GM06990 (cell line): ENCODE results near the gene MOB1B.
A peak's percentile ranks its signal among the peaks of the same experiment; 100 is the strongest.
"Not testable (repeated sequence)": the region's sequence is repeated elsewhere in the genome, so short reads cannot be mapped to it uniquely, and the experiment has no call there.

Experiments
- DNase-seq: peaks from one replicate; pipeline ENCODE4 v3.0.0-alpha.2; 2011; ENCODE audit not compliant: insufficient read length; ENCODE audit errors: extremely low read depth
- H3K27me3 ChIP-seq: replicated peaks from 2 replicates; pipeline ENCODE4 v1.6.0; 2011; ENCODE audit warnings: low read length; ENCODE audit not compliant: control insufficient read depth, insufficient read depth
- H3K36me3 ChIP-seq: 2 replicates; pipeline ENCODE4 v1.5.1; 2011; ENCODE audit warnings: low read length; ENCODE audit not compliant: control insufficient read depth, insufficient read depth
- H3K4me3 ChIP-seq: replicated peaks from 2 replicates; pipeline ENCODE4 v1.5.1; 2011; ENCODE audit warnings: low read depth, mild to moderate bottlenecking, control low read depth, low read length
- TF ChIP-seq, protein P1 (sequence below): IDR thresholded peaks from 2 replicates; pipeline ENCODE4 v1.5.1; 2011; ENCODE audit warnings: low read length, control low read depth, mild to moderate bottlenecking, inconsistent platforms; ENCODE audit not compliant: insufficient read depth, poor library complexity, severe bottlenecking

The MOB1B gene

DNA sequence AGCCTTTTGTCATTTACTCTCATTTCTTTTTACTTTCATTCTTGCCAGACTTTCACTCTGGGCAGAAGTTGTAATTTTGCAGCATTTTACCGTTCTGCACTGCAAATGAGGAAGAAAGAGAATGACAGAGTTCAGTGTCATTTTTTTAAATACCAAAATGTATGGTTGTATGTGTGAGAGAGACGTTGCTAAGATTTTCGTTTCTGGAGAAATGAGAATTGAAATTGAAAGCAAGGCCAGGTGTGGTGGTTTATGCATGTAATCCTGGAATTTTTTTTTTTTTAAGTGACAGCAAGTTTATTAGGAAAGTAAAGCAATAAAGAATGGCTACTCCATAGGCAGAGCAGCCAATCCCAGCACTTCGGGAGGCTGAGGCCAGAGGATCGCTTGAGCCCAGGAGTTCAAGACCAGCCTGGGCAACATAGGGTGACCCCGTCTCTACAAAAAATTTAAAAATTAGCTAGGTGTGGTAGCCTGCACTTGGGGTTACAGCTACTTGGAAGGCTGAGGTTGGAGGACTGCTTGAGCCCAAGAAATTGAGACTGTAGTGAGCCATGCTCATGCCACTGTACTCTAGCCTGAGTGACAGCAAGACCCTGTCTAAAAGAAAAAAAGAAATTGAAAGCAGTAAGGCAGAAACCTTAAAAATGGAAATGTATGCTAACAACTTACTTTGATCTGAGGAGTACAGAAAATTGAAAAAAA lies 104.2 kb downstream of the MOB1B start:
- no peak overlapping the region for H3K4me3 ChIP-seq
- no peaks in the 10 kb centered on the region for H3K36me3 ChIP-seq
- peak; percentile 58 for DNase-seq
- TF ChIP-seq, protein P1, sequence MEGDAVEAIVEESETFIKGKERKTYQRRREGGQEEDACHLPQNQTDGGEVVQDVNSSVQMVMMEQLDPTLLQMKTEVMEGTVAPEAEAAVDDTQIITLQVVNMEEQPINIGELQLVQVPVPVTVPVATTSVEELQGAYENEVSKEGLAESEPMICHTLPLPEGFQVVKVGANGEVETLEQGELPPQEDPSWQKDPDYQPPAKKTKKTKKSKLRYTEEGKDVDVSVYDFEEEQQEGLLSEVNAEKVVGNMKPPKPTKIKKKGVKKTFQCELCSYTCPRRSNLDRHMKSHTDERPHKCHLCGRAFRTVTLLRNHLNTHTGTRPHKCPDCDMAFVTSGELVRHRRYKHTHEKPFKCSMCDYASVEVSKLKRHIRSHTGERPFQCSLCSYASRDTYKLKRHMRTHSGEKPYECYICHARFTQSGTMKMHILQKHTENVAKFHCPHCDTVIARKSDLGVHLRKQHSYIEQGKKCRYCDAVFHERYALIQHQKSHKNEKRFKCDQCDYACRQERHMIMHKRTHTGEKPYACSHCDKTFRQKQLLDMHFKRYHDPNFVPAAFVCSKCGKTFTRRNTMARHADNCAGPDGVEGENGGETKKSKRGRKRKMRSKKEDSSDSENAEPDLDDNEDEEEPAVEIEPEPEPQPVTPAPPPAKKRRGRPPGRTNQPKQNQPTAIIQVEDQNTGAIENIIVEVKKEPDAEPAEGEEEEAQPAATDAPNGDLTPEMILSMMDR = no peak
- H3K27me3 ChIP-seq = no peaks in the 10 kb centered on the region

DNA sequence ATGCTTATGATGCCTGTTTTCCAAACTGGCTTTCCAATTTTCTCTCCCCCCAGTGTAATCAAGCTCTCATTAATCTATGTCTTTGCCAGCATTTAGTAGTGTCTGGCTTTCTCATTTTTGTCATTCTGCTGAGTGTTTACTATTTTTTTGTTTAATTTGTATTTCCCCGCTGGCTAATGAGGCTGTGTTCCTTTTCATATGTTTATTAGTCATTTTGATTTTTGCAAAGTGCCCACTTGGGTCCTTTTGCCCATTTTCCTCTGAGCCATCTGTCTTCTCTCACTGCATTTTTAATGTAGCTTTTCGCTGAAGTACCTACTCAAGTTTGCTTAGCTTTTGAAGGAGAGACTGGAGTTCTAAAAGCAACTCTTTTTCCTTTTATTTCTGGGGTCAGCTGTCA lies 106.0 kb downstream of the MOB1B start:
- no peaks in the 10 kb centered on the region for H3K36me3 ChIP-seq
- H3K4me3 ChIP-seq = no peak overlapping the region
- H3K27me3 ChIP-seq = no peaks in the 10 kb centered on the region
- no peak for DNase-seq
- TF ChIP-seq, protein P1 = no peak

DNA sequence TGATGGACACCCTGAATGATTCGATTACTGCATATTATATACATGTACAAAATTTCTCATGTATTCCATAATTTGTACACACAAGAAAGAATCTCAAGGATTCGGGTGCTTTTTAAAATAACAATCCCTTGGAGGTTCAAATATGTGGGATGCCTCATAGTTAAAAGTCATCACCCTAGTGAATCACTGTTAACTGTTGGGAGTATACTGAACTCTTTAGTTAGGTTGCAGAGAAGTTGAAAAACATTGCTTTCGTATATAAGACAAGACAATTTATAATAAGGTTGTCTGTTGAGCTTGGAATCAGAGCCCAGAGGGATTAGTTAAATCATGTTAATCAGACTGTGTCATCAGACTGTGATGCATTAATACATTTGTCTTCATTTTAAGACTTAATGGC lies 106.9 kb downstream of the MOB1B start:
- TF ChIP-seq, protein P1 = no peak
- DNase-seq = no peak

DNA sequence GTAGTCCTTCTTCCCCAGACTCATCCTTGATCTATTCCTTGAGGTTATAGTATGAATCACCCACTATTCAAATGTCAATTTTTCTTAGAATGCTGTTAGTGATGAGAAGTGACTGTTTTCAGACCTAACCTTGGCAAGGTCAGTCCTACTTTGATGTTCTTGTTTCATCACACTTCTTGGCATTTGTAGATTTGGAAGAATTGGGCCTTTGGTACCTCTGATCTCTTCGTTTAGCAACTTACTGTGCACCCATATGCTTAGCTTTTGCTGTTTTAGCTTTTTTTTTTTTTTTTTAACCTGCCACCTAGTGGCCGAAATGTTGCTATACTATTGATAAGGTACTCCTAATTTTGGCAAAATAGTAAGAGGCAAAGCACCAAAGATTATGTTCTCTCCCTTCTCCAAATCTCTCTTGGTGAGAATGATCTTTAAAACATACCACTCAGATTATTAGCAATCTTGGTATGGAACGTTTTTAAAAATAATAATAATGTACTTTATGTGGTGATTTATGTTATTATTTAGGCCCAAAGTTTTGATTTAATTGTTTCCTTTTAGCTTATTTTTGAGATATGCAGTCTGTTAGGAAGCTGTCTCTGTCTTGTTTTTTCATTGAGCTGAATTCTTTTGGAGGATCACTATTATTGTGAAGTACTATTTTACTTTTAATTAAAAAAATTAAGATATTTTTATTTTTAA lies 107.9 kb downstream of the MOB1B start:
- H3K36me3 ChIP-seq = no peaks in the 10 kb centered on the region

More for the DNA sequence above, 106.9 kb downstream of the MOB1B start:
- no peaks in the 10 kb centered on the region for H3K36me3 ChIP-seq
- H3K4me3 ChIP-seq = no peak overlapping the region
- no peaks in the 10 kb centered on the region for H3K27me3 ChIP-seq

GRCh38 chr4:71011451-71011850 lies 109.3 kb downstream of the MOB1B start:
- DNase-seq = no peak
- no peaks in the 10 kb centered on the region for H3K36me3 ChIP-seq
- no peaks in the 10 kb centered on the region for H3K27me3 ChIP-seq
- H3K4me3 ChIP-seq = no peak overlapping the region
- TF ChIP-seq, protein P1 = no peak

More for the DNA sequence above, 107.9 kb downstream of the MOB1B start:
- DNase-seq = no peak
- Histone ChIP-seq H3K27me3 (no peaks in the 10 kb centered on the region), H3K4me3 (no peak overlapping the region)
- TF ChIP-seq, protein P1 = peak; percentile 63

DNA sequence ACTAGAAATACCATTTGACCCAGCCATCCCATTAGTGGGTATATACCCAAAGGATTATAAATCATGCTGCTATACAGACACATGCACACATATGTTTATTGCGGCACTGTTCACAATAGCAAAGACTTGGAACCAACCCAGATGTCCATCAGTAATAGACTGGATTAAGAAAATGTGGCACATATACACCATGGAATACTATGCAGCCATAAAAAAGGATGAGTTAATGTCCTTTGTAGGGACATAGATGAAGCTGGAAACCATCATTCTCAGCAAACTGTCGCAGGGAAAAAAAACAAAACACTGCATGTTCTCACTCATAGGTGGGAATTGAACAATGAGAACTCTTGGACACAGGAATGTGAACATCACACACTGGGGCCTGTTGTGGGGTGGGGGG lies 115.2 kb downstream of the MOB1B start:
- H3K27me3 ChIP-seq, DNase-seq, H3K4me3 ChIP-seq, H3K36me3 ChIP-seq: not testable (repeated sequence)
